ENCODE measurements around the gene JAKMIP2. TPM values are rescaled to one million over a fixed set of nuclear protein-coding genes. Genes with fewer than 3 reads are reported as not detected.

Gene JAKMIP2
- polyA plus RNA-seq, 2 donors, result 0.10 to 0.20 TPM

- WGBS, 2 donors, result 86 to 92% methylated on average over 3 of the region's 3 CpGs
- no peak overlapping the region for H3K27ac ChIP-seq (ENCODE audit: low read depth in 2 of 2, low read length in 1 of 2)
- H3K27me3 ChIP-seq (ENCODE audit: control insufficient read depth in 1 of 2, insufficient read depth in 2 of 2, low read length in 2 of 2), result peaks cover 0 to 3% of the 10 kb centered on the region in 2 donors
- no peaks in the 10 kb centered on the region for H3K9me3 ChIP-seq (ENCODE audit: control insufficient read depth in 2 of 2, insufficient read depth in 1 of 2, low read depth in 1 of 2, low read length in 1 of 2)
- no peak overlapping the region for H3K4me3 ChIP-seq (ENCODE audit: low read depth in 1 of 2, low read length in 2 of 2)
- H3K36me3 ChIP-seq (ENCODE audit: control insufficient read depth in 2 of 2, insufficient read depth in 2 of 2, low read length in 1 of 2), result no peaks in the 10 kb centered on the region
- no peaks in the 10 kb centered on the region for H3K4me1 ChIP-seq (ENCODE audit: control insufficient read depth in 2 of 2, insufficient read depth in 2 of 2, low read length in 1 of 2)
Measured at GRCh38 chr5:147752666-147753290, 29.8 kb downstream of the JAKMIP2 start.

GRCh38 chr5:147752033-147752432 is 30.5 kb downstream of the JAKMIP2 start:
- Histone ChIP-seq H3K9me3 (ENCODE audit: control insufficient read depth in 2 of 2, insufficient read depth in 1 of 2, low read depth in 1 of 2, low read length in 1 of 2) (no peaks in the 10 kb centered on the region), H3K36me3 (ENCODE audit: control insufficient read depth in 2 of 2, insufficient read depth in 2 of 2, low read length in 1 of 2) (no peaks in the 10 kb centered on the region), H3K4me3 (ENCODE audit: low read depth in 1 of 2, low read length in 2 of 2) (no peak overlapping the region), H3K27me3 (ENCODE audit: control insufficient read depth in 1 of 2, insufficient read depth in 2 of 2, low read length in 2 of 2) (no peaks in the 10 kb centered on the region), H3K4me1 (ENCODE audit: control insufficient read depth in 2 of 2, insufficient read depth in 2 of 2, low read length in 1 of 2) (no peaks in the 10 kb centered on the region), H3K27ac (ENCODE audit: low read depth in 2 of 2, low read length in 1 of 2) (no peak overlapping the region)
- WGBS, 2 donors, result 54 to 60% methylated on average over 2 of the region's 2 CpGs

GRCh38 chr5:147751156-147751830 is 31.2 kb downstream of the JAKMIP2 start:
- Histone ChIP-seq H3K36me3 (ENCODE audit: control insufficient read depth in 2 of 2, insufficient read depth in 2 of 2, low read length in 1 of 2) (no peaks in the 10 kb centered on the region), H3K27me3 (ENCODE audit: control insufficient read depth in 1 of 2, insufficient read depth in 2 of 2, low read length in 2 of 2) (no peaks in the 10 kb centered on the region), H3K27ac (ENCODE audit: low read depth in 2 of 2, low read length in 1 of 2) (no peak overlapping the region), H3K4me1 (ENCODE audit: control insufficient read depth in 2 of 2, insufficient read depth in 2 of 2, low read length in 1 of 2) (no peaks in the 10 kb centered on the region), H3K9me3 (ENCODE audit: control insufficient read depth in 2 of 2, insufficient read depth in 1 of 2, low read depth in 1 of 2, low read length in 1 of 2) (no peaks in the 10 kb centered on the region), H3K4me3 (ENCODE audit: low read depth in 1 of 2, low read length in 2 of 2) (no peak overlapping the region)
- 69 to 75% methylated on average over 13 of the region's 13 CpGs for WGBS, 2 donors

GRCh38 chr5:147750065-147750464 is 32.5 kb downstream of the JAKMIP2 start:
- H3K36me3 ChIP-seq (ENCODE audit: control insufficient read depth in 2 of 2, insufficient read depth in 2 of 2, low read length in 1 of 2), result no peaks in the 10 kb centered on the region
- no peaks in the 10 kb centered on the region for H3K4me1 ChIP-seq (ENCODE audit: control insufficient read depth in 2 of 2, insufficient read depth in 2 of 2, low read length in 1 of 2)
- H3K27me3 ChIP-seq (ENCODE audit: control insufficient read depth in 1 of 2, insufficient read depth in 2 of 2, low read length in 2 of 2), result no peaks in the 10 kb centered on the region
- no peaks in the 10 kb centered on the region for H3K9me3 ChIP-seq (ENCODE audit: control insufficient read depth in 2 of 2, insufficient read depth in 1 of 2, low read depth in 1 of 2, low read length in 1 of 2)
- no peak overlapping the region for H3K4me3 ChIP-seq (ENCODE audit: low read depth in 1 of 2, low read length in 2 of 2)
- no peak overlapping the region for H3K27ac ChIP-seq (ENCODE audit: low read depth in 2 of 2, low read length in 1 of 2)
- WGBS, 2 donors, result 75 to 81% methylated on average over 4 of the region's 4 CpGs

GRCh38 chr5:147748590-147748989 is 33.9 kb downstream of the JAKMIP2 start:
- 60 to 62% methylated on average over 2 of the region's 2 CpGs for WGBS, 2 donors
- H3K4me1 ChIP-seq (ENCODE audit: control insufficient read depth in 2 of 2, insufficient read depth in 2 of 2, low read length in 1 of 2), result no peaks in the 10 kb centered on the region
- H3K27ac ChIP-seq (ENCODE audit: low read depth in 2 of 2, low read length in 1 of 2), result no peak overlapping the region
- no peaks in the 10 kb centered on the region for H3K9me3 ChIP-seq (ENCODE audit: control insufficient read depth in 2 of 2, insufficient read depth in 1 of 2, low read depth in 1 of 2, low read length in 1 of 2)
- no peaks in the 10 kb centered on the region for H3K36me3 ChIP-seq (ENCODE audit: control insufficient read depth in 2 of 2, insufficient read depth in 2 of 2, low read length in 1 of 2)
- no peaks in the 10 kb centered on the region for H3K27me3 ChIP-seq (ENCODE audit: control insufficient read depth in 1 of 2, insufficient read depth in 2 of 2, low read length in 2 of 2)
- no peak overlapping the region for H3K4me3 ChIP-seq (ENCODE audit: low read depth in 1 of 2, low read length in 2 of 2)

- WGBS, 2 donors, result 71 to 76% methylated on average over 3 of the region's 3 CpGs
- Histone ChIP-seq H3K9me3 (ENCODE audit: control insufficient read depth in 2 of 2, insufficient read depth in 1 of 2, low read depth in 1 of 2, low read length in 1 of 2) (no peaks in the 10 kb centered on the region), H3K27ac (ENCODE audit: low read depth in 2 of 2, low read length in 1 of 2) (no peak overlapping the region), H3K4me1 (ENCODE audit: control insufficient read depth in 2 of 2, insufficient read depth in 2 of 2, low read length in 1 of 2) (no peaks in the 10 kb centered on the region), H3K27me3 (ENCODE audit: control insufficient read depth in 1 of 2, insufficient read depth in 2 of 2, low read length in 2 of 2) (no peaks in the 10 kb centered on the region), H3K4me3 (ENCODE audit: low read depth in 1 of 2, low read length in 2 of 2) (no peak overlapping the region), H3K36me3 (ENCODE audit: control insufficient read depth in 2 of 2, insufficient read depth in 2 of 2, low read length in 1 of 2) (no peaks in the 10 kb centered on the region)
Measured at GRCh38 chr5:147746986-147747385, 35.5 kb downstream of the JAKMIP2 start.

GRCh38 chr5:147743678-147744374 is 38.7 kb downstream of the JAKMIP2 start:
- Histone ChIP-seq H3K27ac (ENCODE audit: low read depth in 2 of 2, low read length in 1 of 2) (no peak overlapping the region), H3K4me1 (ENCODE audit: control insufficient read depth in 2 of 2, insufficient read depth in 2 of 2, low read length in 1 of 2) (no peaks in the 10 kb centered on the region), H3K4me3 (ENCODE audit: low read depth in 1 of 2, low read length in 2 of 2) (no peak overlapping the region), H3K36me3 (ENCODE audit: control insufficient read depth in 2 of 2, insufficient read depth in 2 of 2, low read length in 1 of 2) (no peaks in the 10 kb centered on the region), H3K27me3 (ENCODE audit: control insufficient read depth in 1 of 2, insufficient read depth in 2 of 2, low read length in 2 of 2) (no peaks in the 10 kb centered on the region), H3K9me3 (ENCODE audit: control insufficient read depth in 2 of 2, insufficient read depth in 1 of 2, low read depth in 1 of 2, low read length in 1 of 2) (no peaks in the 10 kb centered on the region)
- WGBS, 2 donors, result 41 to 51% methylated on average over 1 of the region's 1 CpG

- no peak overlapping the region for H3K4me3 ChIP-seq (ENCODE audit: low read depth in 1 of 2, low read length in 2 of 2)
- H3K4me1 ChIP-seq (ENCODE audit: control insufficient read depth in 2 of 2, insufficient read depth in 2 of 2, low read length in 1 of 2), result no peaks in the 10 kb centered on the region
- 81 to 88% methylated on average over 2 of the region's 2 CpGs for WGBS, 2 donors
- H3K27ac ChIP-seq (ENCODE audit: low read depth in 2 of 2, low read length in 1 of 2), result no peak overlapping the region
- H3K27me3 ChIP-seq (ENCODE audit: control insufficient read depth in 1 of 2, insufficient read depth in 2 of 2, low read length in 2 of 2), result no peaks in the 10 kb centered on the region
- H3K36me3 ChIP-seq (ENCODE audit: control insufficient read depth in 2 of 2, insufficient read depth in 2 of 2, low read length in 1 of 2), result no peaks in the 10 kb centered on the region
- no peaks in the 10 kb centered on the region for H3K9me3 ChIP-seq (ENCODE audit: control insufficient read depth in 2 of 2, insufficient read depth in 1 of 2, low read depth in 1 of 2, low read length in 1 of 2)
Measured at GRCh38 chr5:147743012-147743411, 39.5 kb downstream of the JAKMIP2 start.

GRCh38 chr5:147742151-147742550 is 40.4 kb downstream of the JAKMIP2 start:
- Histone ChIP-seq H3K27ac (ENCODE audit: low read depth in 2 of 2, low read length in 1 of 2) (no peak overlapping the region), H3K27me3 (ENCODE audit: control insufficient read depth in 1 of 2, insufficient read depth in 2 of 2, low read length in 2 of 2) (no peaks in the 10 kb centered on the region), H3K4me1 (ENCODE audit: control insufficient read depth in 2 of 2, insufficient read depth in 2 of 2, low read length in 1 of 2) (no peaks in the 10 kb centered on the region), H3K9me3 (ENCODE audit: control insufficient read depth in 2 of 2, insufficient read depth in 1 of 2, low read depth in 1 of 2, low read length in 1 of 2) (no peaks in the 10 kb centered on the region), H3K36me3 (ENCODE audit: control insufficient read depth in 2 of 2, insufficient read depth in 2 of 2, low read length in 1 of 2) (no peaks in the 10 kb centered on the region), H3K4me3 (ENCODE audit: low read depth in 1 of 2, low read length in 2 of 2) (no peak overlapping the region)
- WGBS, 2 donors, result 75 to 78% methylated on average over 4 of the region's 4 CpGs
